HG02623 (cell line): ENCODE data around the gene DBH.
"Not testable (repeated sequence)": the region's sequence is repeated elsewhere in the genome, so short reads cannot be mapped to it uniquely, and the experiment has no call there.

ENCODE experiments used
- ATAC-seq: cut with Tn5 transposase; IDR thresholded peaks from one replicate; pipeline ENCODE4 v1.9.1; 2021; ENCODE audit warnings: moderate library complexity; ENCODE audit not compliant: unreplicated experiment

DBH gene

GRCh38 chr9:133621725-133622267 is 14.4 kb upstream of the DBH start:
- ATAC-seq = no peak

GRCh38 chr9:133622555-133622954 is 13.6 kb upstream of the DBH start:
- no peak for ATAC-seq

- ATAC-seq = not testable (repeated sequence)
These were observed 10.2 kb upstream of the DBH start for GRCh38 chr9:133626008-133626407.

- ATAC-seq = no peak
These were observed 8.8 kb upstream of the DBH start for GRCh38 chr9:133627341-133627740.

GRCh38 chr9:133628766-133629165 is 7.4 kb upstream of the DBH start:
- ATAC-seq = no peak

- no peak for ATAC-seq
These were observed 6.7 kb upstream of the DBH start for GRCh38 chr9:133629221-133630110.

- ATAC-seq = no peak
These were observed 5.1 kb upstream of the DBH start for GRCh38 chr9:133631111-133631510.

GRCh38 chr9:133632806-133633680 is 3.1 kb upstream of the DBH start:
- ATAC-seq = no peak

- ATAC-seq = no peak
These were observed 2.5 kb upstream of the DBH start for GRCh38 chr9:133633681-133634080.

GRCh38 chr9:133634081-133634691 is 2.0 kb upstream of the DBH start:
- no peak for ATAC-seq

GRCh38 chr9:133635098-133635497 is 1.1 kb upstream of the DBH start:
- ATAC-seq = no peak

- no peak for ATAC-seq
These were observed 739 bp downstream of the DBH start for GRCh38 chr9:133636902-133637301.

- ATAC-seq = no peak
These were observed 1.4 kb downstream of the DBH start for GRCh38 chr9:133637451-133638055.

GRCh38 chr9:133638076-133638475 is 1.9 kb downstream of the DBH start:
- ATAC-seq = no peak

GRCh38 chr9:133638711-133639110 is 2.5 kb downstream of the DBH start:
- ATAC-seq = no peak

- ATAC-seq = no peak
These were observed 3.5 kb downstream of the DBH start for GRCh38 chr9:133639613-133640012.

GRCh38 chr9:133640160-133640559 is 4.0 kb downstream of the DBH start:
- ATAC-seq = no peak

GRCh38 chr9:133640580-133641395 is 4.6 kb downstream of the DBH start:
- no peak for ATAC-seq

GRCh38 chr9:133641396-133641655 is 5.2 kb downstream of the DBH start:
- no peak for ATAC-seq
